ENCODE measurements around the gene SELENOT. TPM values are rescaled to one million over a fixed set of nuclear protein-coding genes. Genes with fewer than 3 reads are reported as not detected.
"Not testable (repeated sequence)": the region's sequence is repeated elsewhere in the genome, so short reads cannot be mapped to it uniquely, and the experiment has no call there.

Gene SELENOT
- total RNA-seq, 1 experiment from 2014 or later: 176 TPM

DNA sequence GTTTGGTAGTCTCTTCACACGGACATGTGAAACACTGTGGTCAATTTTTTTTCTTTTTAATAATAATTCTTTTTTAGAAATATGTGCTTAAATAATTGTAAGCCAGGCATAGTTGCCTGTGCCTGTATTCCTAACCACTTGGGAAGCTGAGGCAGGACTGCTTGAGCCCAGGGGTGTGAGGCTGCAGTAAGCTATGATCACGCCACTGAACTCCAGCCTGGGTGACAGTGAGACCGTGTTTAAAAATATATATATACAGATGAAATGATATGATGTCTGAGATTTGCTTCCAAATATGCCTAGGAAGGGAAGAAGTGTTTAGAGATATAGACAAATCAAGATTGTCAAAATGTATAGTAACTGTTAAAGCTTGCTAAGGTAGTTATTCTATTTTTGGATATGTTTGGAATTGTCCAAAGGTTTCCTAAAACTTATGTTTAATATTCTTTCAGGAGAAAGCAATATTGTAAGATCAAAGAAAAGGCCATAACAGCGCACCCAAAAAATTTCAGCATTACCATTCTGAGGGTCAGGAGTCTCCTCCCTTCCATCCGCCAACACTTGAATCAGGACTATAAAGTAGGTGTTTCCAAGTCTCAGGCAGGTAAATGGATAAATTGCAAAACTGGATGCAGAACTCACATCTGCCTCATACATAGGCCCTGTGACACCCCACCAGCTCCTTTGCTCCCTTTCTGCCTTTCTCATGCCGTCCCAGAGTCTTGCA is 532 bp upstream of the SELENOT start:
- in situ Hi-C loops (cut with HindIII; ENCODE audit: low pct_unique_long_range_greater_than_20kb, low sequenced_read_pairs): no loop called here

DNA sequence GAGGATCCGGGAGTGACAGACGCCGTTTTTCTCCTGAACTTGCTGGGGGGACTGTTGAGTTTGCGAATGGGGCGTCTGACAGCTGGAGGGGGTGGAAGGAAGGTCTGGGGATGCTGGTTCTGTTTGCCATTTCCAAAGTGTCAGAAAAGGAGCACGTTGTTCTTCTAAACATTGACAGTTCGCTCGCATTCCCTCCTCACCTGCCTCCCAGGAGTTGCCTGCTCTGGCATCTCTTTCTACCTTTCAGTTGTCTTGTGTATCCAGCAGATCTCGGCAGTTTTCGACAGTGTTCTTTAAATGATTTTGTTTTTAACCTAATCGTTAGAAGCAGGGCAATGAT is 829 bp downstream of the SELENOT start:
- peak; percentile 20 for DNase-seq (ENCODE audit: low read depth, low spot score)
- in situ Hi-C loops (cut with HindIII; ENCODE audit: low pct_unique_long_range_greater_than_20kb, low sequenced_read_pairs): no loop called here

More for the DNA sequence above, 532 bp upstream of the SELENOT start:
- DNase-seq (ENCODE audit: low read depth, low spot score): no peak

DNA sequence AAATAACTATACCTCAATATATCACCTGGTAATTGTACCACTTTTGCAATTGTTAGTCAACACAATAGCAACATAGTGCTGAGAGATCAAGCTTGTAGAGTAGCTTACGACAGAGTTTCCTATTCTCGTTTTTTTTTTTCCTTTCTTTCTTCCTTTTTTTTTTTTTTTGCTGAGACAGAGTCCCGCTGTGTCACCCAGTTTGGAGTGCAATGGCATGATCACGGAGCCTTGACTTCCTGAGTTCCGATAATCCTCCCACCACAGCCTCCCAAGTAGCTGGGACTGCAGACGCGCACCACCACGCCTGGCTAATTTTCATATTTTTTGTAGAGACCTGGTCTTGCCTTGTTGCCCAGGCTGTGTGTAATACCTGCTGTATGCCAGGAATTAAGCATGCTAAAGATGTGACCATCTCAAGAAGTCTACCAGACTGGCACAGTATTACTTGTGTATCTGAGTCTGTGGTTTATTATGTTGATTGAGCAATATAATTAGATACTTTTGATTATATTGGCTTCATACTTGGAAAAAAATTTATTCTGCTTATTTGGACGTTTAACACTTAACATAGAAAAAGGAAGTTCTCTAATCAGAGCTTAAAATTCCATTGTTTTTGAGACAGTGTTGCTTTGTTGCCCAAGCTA is 3.0 kb downstream of the SELENOT start:
- in situ Hi-C loops (cut with HindIII; ENCODE audit: low pct_unique_long_range_greater_than_20kb, low sequenced_read_pairs): no loop called here
- DNase-seq (ENCODE audit: low read depth, low spot score): no peak

DNA sequence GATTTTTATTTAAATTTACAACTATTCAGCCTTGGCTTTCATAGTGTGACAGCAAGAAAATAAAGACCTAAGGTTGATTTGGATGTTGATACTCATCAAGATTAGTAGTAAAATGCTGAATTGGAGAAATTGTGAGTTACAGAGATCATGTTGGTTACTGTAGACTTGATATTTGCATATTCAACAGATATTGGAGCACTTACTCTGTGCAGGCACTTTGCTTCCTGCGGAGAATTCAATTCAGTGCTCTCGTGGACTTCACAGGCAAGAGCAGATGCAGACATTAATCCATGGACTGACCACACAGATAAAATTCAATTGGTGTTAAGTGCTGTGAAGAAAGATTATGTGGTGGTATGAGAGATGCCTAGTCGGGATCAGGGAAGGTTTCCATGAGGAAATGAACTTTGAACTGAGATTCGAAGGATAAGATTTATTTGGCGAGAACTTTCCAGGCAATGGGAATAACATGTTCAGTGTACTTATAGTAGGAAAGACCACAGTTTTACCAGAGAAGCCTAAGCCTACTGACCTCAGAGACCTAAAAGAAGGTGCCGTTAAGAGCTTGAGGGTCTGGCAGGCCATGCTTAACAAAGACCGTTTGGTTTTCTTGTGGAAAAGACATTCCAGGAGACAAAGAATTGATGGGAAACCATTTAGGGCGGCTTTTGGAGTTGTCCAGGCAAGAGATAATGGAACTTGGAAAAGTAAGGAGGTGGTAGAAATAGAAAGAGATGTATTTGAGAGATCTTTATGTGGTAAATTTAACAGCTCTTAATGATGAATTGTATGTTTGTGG is 4.3 kb downstream of the SELENOT start:
- in situ Hi-C loops (cut with HindIII; ENCODE audit: low pct_unique_long_range_greater_than_20kb, low sequenced_read_pairs): no loop called here
- no peak for DNase-seq (ENCODE audit: low read depth, low spot score)

DNA sequence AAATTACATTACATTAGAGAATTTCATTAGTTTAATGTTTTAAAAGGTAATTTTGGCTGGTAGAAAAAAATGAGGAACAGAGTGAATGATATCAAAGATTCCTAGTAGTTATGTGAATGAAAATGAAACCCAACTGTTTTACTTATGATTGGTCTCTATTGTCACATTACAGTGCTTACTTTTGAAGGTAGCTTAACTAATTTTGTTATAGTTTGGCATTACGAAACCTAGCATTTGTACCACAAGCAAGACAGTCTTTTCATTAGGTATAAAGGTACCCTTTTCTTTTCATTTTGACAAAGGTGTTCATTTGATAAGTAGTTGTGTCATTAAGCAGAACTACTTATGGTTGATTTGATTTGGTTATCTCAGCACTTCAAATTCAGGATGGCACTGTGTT is 6.9 kb downstream of the SELENOT start:
- in situ Hi-C loops (cut with HindIII; ENCODE audit: low pct_unique_long_range_greater_than_20kb, low sequenced_read_pairs): no loop called here
- DNase-seq (ENCODE audit: low read depth, low spot score): no peak

DNA sequence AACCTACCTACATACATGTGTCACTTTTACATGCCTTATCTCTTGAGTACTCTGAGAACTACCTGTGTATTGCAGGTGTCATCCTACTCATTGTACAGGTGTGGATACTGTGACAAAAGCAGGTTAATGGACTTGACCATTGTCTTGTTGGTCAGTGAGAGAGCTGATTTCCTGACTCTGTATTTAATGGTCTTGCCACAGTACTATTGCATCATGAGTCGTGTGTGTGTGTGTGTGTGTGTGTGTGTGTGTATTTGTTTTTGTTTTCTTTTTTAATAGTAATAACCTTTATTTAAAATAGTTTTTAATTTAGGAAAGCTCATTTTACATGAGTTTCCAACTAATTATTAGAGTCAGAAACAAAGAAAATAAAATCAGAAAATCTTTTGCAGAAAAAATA is 7.7 kb downstream of the SELENOT start:
- DNase-seq (ENCODE audit: low read depth, low spot score): no peak
- in situ Hi-C loops (cut with HindIII; ENCODE audit: low pct_unique_long_range_greater_than_20kb, low sequenced_read_pairs): no loop called here

DNA sequence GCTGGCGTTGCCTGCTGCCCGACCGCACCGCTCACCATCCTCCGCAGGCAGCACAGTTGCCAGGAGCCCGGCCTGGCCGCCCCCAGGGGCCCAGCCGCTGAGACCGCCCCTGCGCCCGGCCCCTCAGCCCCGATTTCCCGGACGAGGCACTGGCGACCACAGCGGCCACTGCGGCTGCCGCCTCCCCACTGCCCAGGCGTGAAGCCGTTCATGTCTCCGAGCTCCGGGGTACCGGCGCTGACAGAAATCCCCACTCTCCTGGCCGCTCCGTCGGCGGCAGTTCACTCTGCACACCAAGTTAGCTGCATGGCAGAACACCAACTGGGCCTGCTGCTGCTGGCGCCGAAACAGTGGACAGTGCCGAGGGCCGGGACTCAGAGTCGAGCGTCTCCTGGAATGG is 8.5 kb downstream of the SELENOT start:
- no peak for DNase-seq (ENCODE audit: low read depth, low spot score)
- in situ Hi-C loops (cut with HindIII; ENCODE audit: low pct_unique_long_range_greater_than_20kb, low sequenced_read_pairs): no loop called here

DNA sequence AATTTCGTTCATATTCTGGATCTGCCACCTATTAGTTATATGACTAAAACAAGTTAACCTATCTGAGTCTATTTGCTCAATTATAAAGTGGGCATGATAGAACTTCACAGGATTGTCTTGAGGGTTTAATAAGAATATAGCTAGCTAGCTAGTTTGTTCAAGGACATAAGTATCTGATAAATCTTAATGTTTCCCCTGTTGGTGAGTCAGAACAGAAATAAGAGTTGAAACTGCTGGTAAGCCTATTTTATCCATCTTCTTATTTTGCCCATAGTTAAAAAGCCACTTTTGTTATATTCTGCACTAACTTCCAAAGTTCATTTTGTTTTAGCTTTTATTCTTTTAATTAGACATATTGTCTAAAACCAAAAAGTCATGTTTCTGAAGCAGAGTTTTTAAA is 9.4 kb downstream of the SELENOT start:
- DNase-seq (ENCODE audit: low read depth, low spot score): no peak
- in situ Hi-C loops (cut with HindIII; ENCODE audit: low pct_unique_long_range_greater_than_20kb, low sequenced_read_pairs): no loop called here

DNA sequence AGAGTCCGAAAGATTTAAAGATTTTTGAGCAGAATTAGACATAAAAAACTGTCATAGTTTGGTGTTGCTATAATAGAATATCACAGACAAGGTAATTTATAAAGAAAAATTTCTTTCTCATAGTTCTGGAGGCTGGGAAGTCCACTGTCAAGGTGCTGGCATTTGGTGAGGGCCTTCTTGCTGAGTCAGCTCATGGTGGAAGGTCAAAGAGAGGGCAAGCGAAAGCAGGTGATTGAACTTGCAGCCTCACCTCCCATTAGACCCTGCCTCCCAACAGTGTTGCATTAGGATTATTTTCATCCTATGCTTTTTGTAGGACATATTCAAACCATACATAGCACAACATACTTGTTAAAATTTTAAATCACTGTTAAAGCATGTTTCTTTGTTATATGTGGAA is 9.9 kb downstream of the SELENOT start:
- no peak for DNase-seq (ENCODE audit: low read depth, low spot score)
- in situ Hi-C loops (cut with HindIII; ENCODE audit: low pct_unique_long_range_greater_than_20kb, low sequenced_read_pairs): no loop called here

DNA sequence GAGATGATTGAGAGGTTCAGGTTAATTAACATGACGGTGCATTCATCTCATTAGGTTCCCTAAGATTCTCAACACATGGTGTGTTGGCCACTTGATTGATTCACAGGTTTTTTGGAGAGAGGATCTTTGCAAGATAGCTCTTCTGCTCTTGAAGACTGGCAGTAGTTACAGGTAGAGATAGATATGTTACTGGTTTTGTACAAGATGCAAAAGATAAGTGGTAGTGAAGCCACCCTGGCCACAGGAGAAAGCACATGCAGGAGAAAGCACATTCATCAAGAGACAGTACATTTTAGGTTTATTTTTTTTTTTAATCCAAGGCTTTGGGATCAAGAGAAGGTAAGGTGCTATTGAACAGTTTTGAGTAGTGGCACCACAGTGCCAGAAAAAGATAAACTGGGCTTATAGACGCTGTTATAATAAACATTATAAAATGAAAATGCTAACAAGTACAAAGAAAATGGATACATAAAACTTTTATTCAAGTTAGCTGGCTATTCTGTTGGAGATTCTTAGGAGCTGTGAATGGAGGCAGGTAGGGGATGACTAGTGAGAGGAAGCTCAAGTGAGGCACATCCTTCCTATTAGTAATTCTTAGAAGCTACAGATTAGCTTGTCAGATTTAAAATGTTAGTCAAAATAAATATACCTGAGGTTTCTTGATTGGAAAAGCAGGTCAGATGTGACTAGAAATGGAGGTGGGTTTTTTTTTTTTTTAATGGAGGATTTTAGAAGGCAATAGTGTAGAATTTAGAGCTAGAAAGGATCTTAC is 10.8 kb downstream of the SELENOT start:
- no peak for DNase-seq (ENCODE audit: low read depth, low spot score)
- in situ Hi-C loops (cut with HindIII; ENCODE audit: low pct_unique_long_range_greater_than_20kb, low sequenced_read_pairs): no loop called here

DNA sequence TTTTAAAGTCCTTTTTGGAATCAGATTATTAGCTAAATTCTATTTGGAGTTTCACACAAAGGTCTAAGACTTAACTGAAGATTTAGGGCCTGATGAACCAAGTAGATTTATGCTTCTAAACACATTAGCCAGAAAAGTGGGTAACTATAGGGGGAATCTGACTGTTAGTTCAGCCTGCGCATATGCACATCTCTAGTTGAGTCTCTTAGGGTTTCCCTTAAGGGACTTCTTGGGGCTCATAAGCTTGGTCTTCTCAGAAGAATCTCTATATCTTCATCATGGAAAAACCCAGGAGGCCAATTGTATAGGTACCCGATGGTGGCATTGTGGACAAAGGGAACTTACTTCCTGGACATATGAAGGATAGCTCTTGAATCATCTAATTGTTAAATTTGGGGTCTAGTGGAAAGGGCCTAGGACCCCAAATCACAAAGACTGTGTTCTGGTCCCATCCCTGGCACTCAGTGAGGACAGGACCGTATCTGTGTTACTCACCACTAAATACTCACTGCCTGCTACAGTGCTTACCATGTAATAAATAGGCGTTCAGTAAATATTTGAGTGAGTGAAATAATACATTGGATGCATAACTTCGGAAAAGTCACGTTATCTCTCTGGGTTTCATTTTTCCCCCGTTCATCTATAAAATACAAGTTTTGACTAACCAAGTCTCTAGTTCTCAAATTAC is 17.0 kb downstream of the SELENOT start:
- DNase-seq (ENCODE audit: low read depth, low spot score): no peak

DNA sequence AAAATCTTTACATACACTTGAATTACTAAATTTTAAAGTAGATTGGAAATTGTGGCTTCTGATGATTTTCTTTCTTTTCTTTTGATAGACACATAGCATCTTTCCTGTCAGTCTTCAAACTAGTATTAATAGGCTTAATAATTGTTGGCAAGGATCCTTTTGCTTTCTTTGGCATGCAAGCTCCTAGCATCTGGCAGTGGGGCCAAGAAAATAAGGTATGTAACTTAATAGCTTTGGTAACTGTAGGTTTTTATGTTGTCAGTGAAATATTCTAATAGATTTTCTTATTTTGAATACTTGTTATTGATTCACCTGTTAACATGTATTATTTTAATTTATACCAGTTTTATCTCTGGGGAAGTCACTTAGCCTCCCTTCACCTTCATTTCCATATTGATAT is 19.8 kb downstream of the SELENOT start:
- DNase-seq (ENCODE audit: low read depth, low spot score); in situ Hi-C loops (cut with HindIII; ENCODE audit: low pct_unique_long_range_greater_than_20kb, low sequenced_read_pairs): not testable (repeated sequence)

More for the DNA sequence above, 17.0 kb downstream of the SELENOT start:
- in situ Hi-C loops (cut with HindIII; ENCODE audit: low pct_unique_long_range_greater_than_20kb, low sequenced_read_pairs): no loop called here

DNA sequence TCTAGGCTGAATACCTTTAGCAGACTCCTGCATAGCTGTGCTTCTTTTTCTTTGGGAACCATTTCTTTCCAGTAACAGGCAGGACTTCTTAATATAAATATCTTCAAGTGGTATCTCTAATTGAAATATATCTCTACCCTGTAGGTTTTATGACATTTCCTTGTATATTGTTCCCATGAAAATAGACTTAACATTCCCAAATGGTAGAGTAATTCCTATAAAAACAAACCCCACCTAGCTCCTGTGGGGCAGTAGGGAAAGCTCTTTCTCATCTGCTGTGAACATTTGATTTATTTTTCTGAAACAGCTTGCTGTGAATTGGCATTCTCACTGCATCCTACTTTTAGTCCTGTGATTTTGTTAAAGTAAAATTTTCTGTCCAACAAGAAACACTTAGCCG is 20.8 kb downstream of the SELENOT start:
- in situ Hi-C loops (cut with HindIII; ENCODE audit: low pct_unique_long_range_greater_than_20kb, low sequenced_read_pairs): no loop called here

DNA sequence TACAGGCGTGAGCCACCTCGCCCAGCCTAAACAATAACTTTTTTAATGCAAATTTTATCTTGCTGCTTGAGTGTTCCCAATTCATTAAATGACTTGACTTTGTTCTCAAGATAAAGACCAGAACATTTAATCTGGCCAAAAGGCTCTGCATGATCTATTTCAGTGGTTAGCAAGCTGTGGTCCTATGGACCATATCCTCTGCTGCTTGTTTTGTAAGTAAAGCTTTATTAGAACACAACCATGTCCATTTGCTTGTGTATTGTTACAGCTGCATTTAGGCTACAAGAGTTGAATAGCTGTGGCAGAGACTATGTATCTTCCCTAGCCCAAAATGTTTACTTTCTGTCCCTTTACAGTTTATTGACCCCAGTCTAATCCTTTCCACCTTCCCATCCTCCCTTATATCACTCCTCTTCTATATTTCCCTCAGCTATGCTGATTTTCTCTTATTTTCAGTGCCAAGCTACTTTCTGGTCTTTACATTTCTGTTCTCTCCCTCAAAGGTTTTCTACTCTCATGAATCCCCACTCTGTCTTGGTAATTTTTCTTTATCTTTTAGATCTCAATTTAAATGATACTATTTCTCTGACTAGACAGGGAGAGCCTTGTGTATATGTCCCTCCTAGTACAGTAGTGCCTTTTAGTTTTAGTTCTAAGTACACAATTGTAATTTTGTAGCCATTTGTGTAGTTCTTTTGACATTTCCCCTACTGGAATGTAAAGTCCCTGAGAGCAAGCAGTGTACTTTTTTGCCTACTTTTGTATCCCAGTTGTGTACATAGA is 23.2 kb downstream of the SELENOT start:
- DNase-seq (ENCODE audit: low read depth, low spot score): peak; percentile 78
- in situ Hi-C loops (cut with HindIII; ENCODE audit: low pct_unique_long_range_greater_than_20kb, low sequenced_read_pairs): no loop called here

More for the DNA sequence above, 20.8 kb downstream of the SELENOT start:
- DNase-seq (ENCODE audit: low read depth, low spot score): no peak

DNA sequence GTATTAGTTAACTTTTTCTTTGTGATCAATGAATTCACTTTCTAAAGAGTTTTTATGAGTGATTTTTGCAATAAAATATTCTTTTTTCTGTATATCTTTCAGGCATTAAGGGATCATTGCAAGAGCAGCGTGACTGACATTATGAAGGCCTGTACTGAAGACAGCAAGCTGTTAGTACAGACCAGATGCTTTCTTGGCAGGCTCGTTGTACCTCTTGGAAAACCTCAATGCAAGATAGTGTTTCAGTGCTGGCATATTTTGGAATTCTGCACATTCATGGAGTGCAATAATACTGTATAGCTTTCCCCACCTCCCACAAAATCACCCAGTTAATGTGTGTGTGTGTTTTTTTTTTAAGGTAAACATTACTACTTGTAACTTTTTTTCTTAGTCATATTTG is 24.4 kb downstream of the SELENOT start:
- no peak for DNase-seq (ENCODE audit: low read depth, low spot score)
- in situ Hi-C loops (cut with HindIII; ENCODE audit: low pct_unique_long_range_greater_than_20kb, low sequenced_read_pairs): no loop called here

DNA sequence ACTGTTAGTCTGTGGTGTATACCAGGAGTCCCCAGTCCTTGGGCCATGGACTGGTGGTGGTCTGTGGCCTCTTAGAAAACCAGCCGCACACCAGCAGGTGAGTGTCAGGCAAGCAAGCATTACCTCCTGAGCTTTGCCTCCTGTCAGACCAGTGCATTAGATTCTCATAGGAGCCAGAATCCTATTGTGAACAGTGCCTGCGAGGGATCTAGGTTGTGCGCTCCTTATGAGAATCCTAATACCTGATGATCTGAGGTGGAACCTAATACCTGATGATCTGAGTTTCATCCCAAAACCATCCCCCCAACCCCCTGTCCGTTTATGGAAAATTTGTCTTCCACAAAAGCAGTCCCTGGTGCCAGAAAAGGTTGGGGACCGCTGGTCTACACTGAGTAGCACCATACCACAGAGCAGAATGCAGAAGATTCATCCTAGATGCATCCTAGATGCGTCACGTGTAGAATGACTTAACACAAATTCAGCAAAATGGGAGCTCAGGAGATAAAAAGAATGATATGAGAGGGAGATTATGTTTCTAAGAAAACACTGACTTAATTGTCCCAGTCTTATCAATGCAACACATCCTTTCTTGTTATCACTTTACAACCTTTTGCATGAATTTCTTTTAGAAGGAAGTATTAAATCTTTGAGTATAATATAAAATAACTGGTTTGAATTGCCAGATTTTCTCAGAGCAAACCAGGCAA is 28.5 kb downstream of the SELENOT start:
- in situ Hi-C loops (cut with HindIII; ENCODE audit: low pct_unique_long_range_greater_than_20kb, low sequenced_read_pairs): no loop called here

More for the DNA sequence above, 28.5 kb downstream of the SELENOT start:
- DNase-seq (ENCODE audit: low read depth, low spot score): peak; percentile 5

All from SK-MEL-5 (cell line).